ENCODE data around the gene PHEX.

GRCh38 chrX:22021751-22022324 is 10.3 kb upstream of the PHEX start:
- TF ChIP-seq, protein P1, sequence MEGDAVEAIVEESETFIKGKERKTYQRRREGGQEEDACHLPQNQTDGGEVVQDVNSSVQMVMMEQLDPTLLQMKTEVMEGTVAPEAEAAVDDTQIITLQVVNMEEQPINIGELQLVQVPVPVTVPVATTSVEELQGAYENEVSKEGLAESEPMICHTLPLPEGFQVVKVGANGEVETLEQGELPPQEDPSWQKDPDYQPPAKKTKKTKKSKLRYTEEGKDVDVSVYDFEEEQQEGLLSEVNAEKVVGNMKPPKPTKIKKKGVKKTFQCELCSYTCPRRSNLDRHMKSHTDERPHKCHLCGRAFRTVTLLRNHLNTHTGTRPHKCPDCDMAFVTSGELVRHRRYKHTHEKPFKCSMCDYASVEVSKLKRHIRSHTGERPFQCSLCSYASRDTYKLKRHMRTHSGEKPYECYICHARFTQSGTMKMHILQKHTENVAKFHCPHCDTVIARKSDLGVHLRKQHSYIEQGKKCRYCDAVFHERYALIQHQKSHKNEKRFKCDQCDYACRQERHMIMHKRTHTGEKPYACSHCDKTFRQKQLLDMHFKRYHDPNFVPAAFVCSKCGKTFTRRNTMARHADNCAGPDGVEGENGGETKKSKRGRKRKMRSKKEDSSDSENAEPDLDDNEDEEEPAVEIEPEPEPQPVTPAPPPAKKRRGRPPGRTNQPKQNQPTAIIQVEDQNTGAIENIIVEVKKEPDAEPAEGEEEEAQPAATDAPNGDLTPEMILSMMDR (IDR thresholded peaks at IDR 0.05; ENCODE audit: low read length), result no peak
- no peak for TF ChIP-seq EZH2 (optimal IDR thresholded peaks at IDR 0.05; ENCODE audit: low read depth, low read length)
- no peak for TF ChIP-seq EZH2phosphoT487 (IDR thresholded peaks at IDR 0.05; ENCODE audit: low read length)

All from MM.1S (cell line).